Stomach (tissue), 9 donors: ENCODE data around the gene BCORL1. TPM values are rescaled to one million over a fixed set of nuclear protein-coding genes. Genes with fewer than 3 reads are reported as not detected.

Source experiments
- DNase-seq, 2 donors: peaks; one replicate each; pipeline versions ENCODE4 v3.0.0 to v3.0.0-alpha.2; 2013 to 2019
- H3K27ac ChIP-seq, 5 donors: fragments of 200-600 bp in 4 of 5; sonication (generic) in 4 of 5; one replicate each; pipeline ENCODE4 v1.5.1; 2013 to 2019; ENCODE audit warnings: mild to moderate bottlenecking in 1 of 5, moderate library complexity in 1 of 5
- H3K27me3 ChIP-seq, 3 donors: fragments of 200-600 bp; sonication (generic); one replicate each; pipeline ENCODE4 v1.5.1; 2017 to 2019; ENCODE audit warnings: mixed run types in 1 of 3
- H3K36me3 ChIP-seq, 4 donors: fragments of 200-600 bp; sonication (generic); 1 replicate in 3 of 4; 2 replicates in 1 of 4; pipeline ENCODE4 v1.5.1; 2016 to 2019
- H3K4me1 ChIP-seq, 4 donors: fragments of 200-600 bp; sonication (generic); one replicate each; pipeline ENCODE4 v1.5.1; 2016 to 2019
- H3K4me3 ChIP-seq, 4 donors: fragments of 200-600 bp; sonication (generic) in 3 of 4; one replicate each; pipeline ENCODE4 v1.5.1; 2016 to 2019; ENCODE audit warnings: mild to moderate bottlenecking in 1 of 4
- H3K9me3 ChIP-seq, 4 donors: fragments of 200-600 bp; sonication (generic); one replicate each; pipeline ENCODE4 v1.5.1; 2016 to 2019
- CTCF ChIP-seq, 7 experiments: fragments of 450-650 bp in 4 of 7; fragments of 200-600 bp in 3 of 7; sonication (generic) in 3 of 7; IDR thresholded peaks; one replicate each; pipeline ENCODE4 v1.5.1; 2016 to 2019; ENCODE audit warnings: antibody characterized with exemption in 7 of 7, control low read depth in 2 of 7, mild to moderate bottlenecking in 1 of 7
- EP300 ChIP-seq: sonication (generic); formaldehyde crosslinking; IDR thresholded peaks from one replicate; pipeline ENCODE4 v1.6.1; 2017; ENCODE audit warnings: antibody characterized with exemption
- POLR2A ChIP-seq, 4 donors: fragments of 450-650 bp; IDR thresholded peaks; one replicate each; pipeline ENCODE4 v1.6.1; 2016; ENCODE audit warnings: antibody characterized with exemption in 4 of 4, control low read depth in 2 of 4, mild to moderate bottlenecking in 1 of 4, moderate library complexity in 1 of 4
- POLR2AphosphoS5 ChIP-seq, 3 donors: sonication (generic); formaldehyde crosslinking; IDR thresholded peaks; one replicate each; pipeline ENCODE4 v1.6.1; 2016; ENCODE audit warnings: antibody characterized with exemption in 3 of 3
- WGBS, 5 donors: extraction: QIAGEN DNeasy Blood & Tissue Kit in 3 of 5; methylation state at CpG; one replicate each; pipeline versions ENCODE4 v1.1.5 to v1.1.7; 2013 to 2018; 5-methylcytosine and 5-hydroxymethylcytosine counted together
- intact Hi-C: fragments of 100-400 bp; cut with DNase I; formaldehyde crosslinking; loops from one replicate; pipeline ENCODE4 v1.15.1; 2023; ENCODE audit warnings: low total_unique reads
- polyA plus RNA-seq, 3 donors: library from polyadenylated mRNA; stranded (reverse); fragments of 200-250 nt; gene quantifications; one replicate each; pipeline ENCODE4 v1.2.3, GENCODE V29; 2013
- total RNA-seq, 5 donors: library from RNA; depleted of rRNA; stranded (reverse); fragments of >200 nt; gene quantifications; one replicate each; pipeline versions ENCODE4 v1.1.0 to v1.2.3, GENCODE V29; 2014 to 2016
- donor health status: healthy with polysubstance abuse.
- donor health status: Bipolar disorder and iron deficiency.
- donor health status: healthy.

The BCORL1 gene
- total and polyA plus RNA-seq, 8 donors, result 0.89 to 16.8 (median 2.7) TPM

GRCh38 chrX:130001893-130002292, 19.5 kb downstream of the BCORL1 start:
- TF ChIP-seq POLR2A (IDR thresholded peaks at IDR 0.05), result no peak
- no peak for TF ChIP-seq CTCF (IDR thresholded peaks at IDR 0.05)
- TF ChIP-seq EP300, result no peak
- no peak for TF ChIP-seq POLR2AphosphoS5 (IDR thresholded peaks at IDR 0.05)
- Histone ChIP-seq H3K4me1 (no peaks in the 10 kb centered on the region), H3K36me3 (peaks cover 0 to 18% (median 16%) of the 10 kb centered on the region in 4 donors), H3K4me3 (no peak overlapping the region), H3K27ac (no peak overlapping the region), H3K9me3 (no peaks in the 10 kb centered on the region), H3K27me3 (no peaks in the 10 kb centered on the region)
- intact Hi-C loops, result no loop called here
- DNase-seq, result no peak
- 75 to 91% (median 84%) methylated on average over 6 of the region's 6 CpGs for WGBS, 5 donors

GRCh38 chrX:130002541-130002940, 20.1 kb downstream of the BCORL1 start:
- Histone ChIP-seq H3K4me1 (no peaks in the 10 kb centered on the region), H3K36me3 (peaks cover 0 to 25% (median 18%) of the 10 kb centered on the region in 4 donors), H3K27ac (no peak overlapping the region), H3K27me3 (no peaks in the 10 kb centered on the region), H3K4me3 (no peak overlapping the region), H3K9me3 (no peaks in the 10 kb centered on the region)
- 50 to 83% (median 59%) methylated on average over 1 of the region's 1 CpG for WGBS, 5 donors
- TF ChIP-seq POLR2A (IDR thresholded peaks at IDR 0.05), result no peak
- TF ChIP-seq EP300, result no peak
- DNase-seq, result no peak
- intact Hi-C loops, result no loop called here

- Histone ChIP-seq H3K9me3 (no peaks in the 10 kb centered on the region), H3K4me3 (no peak overlapping the region), H3K4me1 (no peaks in the 10 kb centered on the region), H3K27me3 (no peaks in the 10 kb centered on the region), H3K36me3 (peaks cover 0 to 38% (median 29%) of the 10 kb centered on the region in 4 donors), H3K27ac (no peak overlapping the region)
- TF ChIP-seq CTCF (IDR thresholded peaks at IDR 0.05) (no peak), EP300 (no peak), POLR2AphosphoS5 (IDR thresholded peaks at IDR 0.05) (no peak), POLR2A (IDR thresholded peaks at IDR 0.05) (no peak)
- DNase-seq, result no peak
- intact Hi-C loops, result no loop called here
- WGBS, 5 donors, result 83 to 96% (median 91%) methylated on average over 13 of the region's 13 CpGs
Observed at GRCh38 chrX:130005089-130005807, 22.8 kb downstream of the BCORL1 start.

GRCh38 chrX:130009658-130010223, 27.3 kb downstream of the BCORL1 start:
- Histone ChIP-seq H3K27ac (no peak overlapping the region), H3K36me3 (peaks cover 0 to 68% (median 57%) of the 10 kb centered on the region in 4 donors), H3K9me3 (no peaks in the 10 kb centered on the region), H3K27me3 (no peaks in the 10 kb centered on the region), H3K4me1 (no peaks in the 10 kb centered on the region), H3K4me3 (no peak overlapping the region)
- 77 to 88% (median 84%) methylated on average over 3 to 10 of the region's 10 CpGs for WGBS, 5 donors
- intact Hi-C loops, result no loop called here
- no peak for DNase-seq
- TF ChIP-seq POLR2A (IDR thresholded peaks at IDR 0.05), result no peak
- no peak for TF ChIP-seq POLR2AphosphoS5 (IDR thresholded peaks at IDR 0.05)
- no peak for TF ChIP-seq CTCF (IDR thresholded peaks at IDR 0.05)
- TF ChIP-seq EP300, result no peak

GRCh38 chrX:130012683-130013082, 30.2 kb downstream of the BCORL1 start:
- 76 to 100% (median 80%) methylated on average over 1 to 10 of the region's 10 CpGs for WGBS, 5 donors
- Histone ChIP-seq H3K4me3 (no peak overlapping the region), H3K36me3 (peaks cover 0 to 69% (median 58%) of the 10 kb centered on the region in 4 donors), H3K27ac (no peak overlapping the region), H3K27me3 (no peaks in the 10 kb centered on the region), H3K4me1 (no peaks in the 10 kb centered on the region), H3K9me3 (no peaks in the 10 kb centered on the region)
- TF ChIP-seq POLR2AphosphoS5 (IDR thresholded peaks at IDR 0.05) (no peak), CTCF (IDR thresholded peaks at IDR 0.05) (no peak), EP300 (no peak), POLR2A (IDR thresholded peaks at IDR 0.05) (no peak)
- intact Hi-C loops, result no loop called here
- DNase-seq, result no peak
